CD4-positive, alpha-beta T cell treated with Interferon alpha-2 for 1 hour (primary cell): ENCODE data around the gene ATXN7L1.

Experiments used
- DNase-seq, 2 donors: peaks; one replicate each; pipeline ENCODE4 v3.0.0-alpha.2; 2020 to 2022

The ATXN7L1 gene

GRCh38 chr7:105826143-105826542, 50.3 kb downstream of the ATXN7L1 start:
- no peak for DNase-seq

- no peak for DNase-seq
Measured at GRCh38 chr7:105825371-105825770, 51.0 kb downstream of the ATXN7L1 start.

GRCh38 chr7:105822806-105823205, 53.6 kb downstream of the ATXN7L1 start:
- DNase-seq, result no peak

GRCh38 chr7:105821527-105821926, 54.9 kb downstream of the ATXN7L1 start:
- no peak for DNase-seq

GRCh38 chr7:105820363-105821066, 55.9 kb downstream of the ATXN7L1 start:
- DNase-seq, result no peak

- DNase-seq, result no peak
Measured at GRCh38 chr7:105819559-105819958, 56.8 kb downstream of the ATXN7L1 start.

- no peak for DNase-seq
Measured at GRCh38 chr7:105816954-105817615, 59.3 kb downstream of the ATXN7L1 start.

- DNase-seq, result no peak
Measured at GRCh38 chr7:105816266-105816843, 60.0 kb downstream of the ATXN7L1 start.

GRCh38 chr7:105815576-105815975, 60.8 kb downstream of the ATXN7L1 start:
- DNase-seq, result no peak

GRCh38 chr7:105814481-105814880, 61.9 kb downstream of the ATXN7L1 start:
- DNase-seq, result no peak

GRCh38 chr7:105811189-105811847, 65.1 kb downstream of the ATXN7L1 start:
- no peak for DNase-seq

GRCh38 chr7:105810556-105810955, 65.8 kb downstream of the ATXN7L1 start:
- DNase-seq, result no peak

- peak; percentile 76 to 78 for DNase-seq
Measured at GRCh38 chr7:105808703-105809590, 67.5 kb downstream of the ATXN7L1 start.

GRCh38 chr7:105808209-105808608, 68.2 kb downstream of the ATXN7L1 start:
- DNase-seq, result no peak

GRCh38 chr7:105807448-105807762, 69.0 kb downstream of the ATXN7L1 start:
- DNase-seq, result no peak

- DNase-seq, result peak; percentile 40 to 59
Measured at GRCh38 chr7:105806592-105807447, 69.6 kb downstream of the ATXN7L1 start.

- no peak for DNase-seq
Measured at GRCh38 chr7:105805447-105806019, 70.9 kb downstream of the ATXN7L1 start.

GRCh38 chr7:105803429-105803736, 73.0 kb downstream of the ATXN7L1 start:
- DNase-seq, result no peak

- no peak for DNase-seq
Measured at GRCh38 chr7:105802604-105803428, 73.6 kb downstream of the ATXN7L1 start.

- no peak for DNase-seq
Measured at GRCh38 chr7:105800849-105801534, 75.4 kb downstream of the ATXN7L1 start.
